Measurements from ENCODE around the gene FASTKD1. TPM values are rescaled to one million over a fixed set of nuclear protein-coding genes. Genes with fewer than 3 reads are reported as not detected.
A peak's percentile ranks its signal among the peaks of the same experiment; 100 is the strongest.
"Not testable (repeated sequence)": the region's sequence is repeated elsewhere in the genome, so short reads cannot be mapped to it uniquely, and the experiment has no call there.

The FASTKD1 gene
- total RNA-seq, 4 donors from 2014 or later, result 4.1 to 9.7 (median 6.6) TPM

GRCh38 chr2:169573974-169574299 is 272 bp upstream of the FASTKD1 start:
- no peak for DNase-seq (ENCODE audit: low spot score in 2 of 2)
- intact Hi-C loops (cut with DNase I; ENCODE audit: low total_unique reads), result no loop called here
- H3K4me3 ChIP-seq (ENCODE audit: low read depth, poor library complexity, severe bottlenecking), result peak overlapping the region; percentile 51
- 31 to 34% methylated on average over 6 of the region's 6 CpGs for WGBS, 2 donors
- no peak for TF ChIP-seq POLR2A (IDR thresholded peaks at IDR 0.05)
- TF ChIP-seq CTCF (IDR thresholded peaks at IDR 0.05), result no peak

GRCh38 chr2:169572821-169573159 is 875 bp downstream of the FASTKD1 start:
- intact Hi-C loops (cut with DNase I; ENCODE audit: low total_unique reads), result no loop called here
- peak overlapping the region; percentile 51 for H3K4me3 ChIP-seq (ENCODE audit: low read depth, poor library complexity, severe bottlenecking)
- WGBS, 2 donors, result 25 to 27% methylated on average over 2 of the region's 2 CpGs
- DNase-seq (ENCODE audit: low spot score in 2 of 2), result no peak
- TF ChIP-seq POLR2A (IDR thresholded peaks at IDR 0.05), result no peak
- TF ChIP-seq CTCF (IDR thresholded peaks at IDR 0.05), result no peak

GRCh38 chr2:169572189-169572588 is 1.5 kb downstream of the FASTKD1 start:
- intact Hi-C loops (cut with DNase I; ENCODE audit: low total_unique reads), result no loop called here
- no peak for DNase-seq (ENCODE audit: low spot score in 2 of 2)
- no peak for TF ChIP-seq POLR2A (IDR thresholded peaks at IDR 0.05)
- no peak for TF ChIP-seq CTCF (IDR thresholded peaks at IDR 0.05)
- H3K4me3 ChIP-seq (ENCODE audit: low read depth, poor library complexity, severe bottlenecking), result no peak overlapping the region
- WGBS, 2 donors, result 73 to 78% methylated on average over 1 of the region's 1 CpG

- intact Hi-C loops (cut with DNase I; ENCODE audit: low total_unique reads), result no loop called here
- TF ChIP-seq CTCF (IDR thresholded peaks at IDR 0.05), result no peak
- no peak for TF ChIP-seq POLR2A (IDR thresholded peaks at IDR 0.05)
- H3K4me3 ChIP-seq (ENCODE audit: low read depth, poor library complexity, severe bottlenecking), result no peak overlapping the region
- WGBS, 2 donors, result 93 to 96% methylated on average over 3 of the region's 3 CpGs
- no peak for DNase-seq (ENCODE audit: low spot score in 2 of 2)
Measured at GRCh38 chr2:169571571-169571970, 2.1 kb downstream of the FASTKD1 start.

- intact Hi-C loops (cut with DNase I; ENCODE audit: low total_unique reads); DNase-seq (ENCODE audit: low spot score in 2 of 2); H3K4me3 ChIP-seq (ENCODE audit: low read depth, poor library complexity, severe bottlenecking): not testable (repeated sequence)
- WGBS, 2 donors, result 92 to 93% methylated on average over 4 of the region's 4 CpGs
Measured at GRCh38 chr2:169570752-169571151, 2.9 kb downstream of the FASTKD1 start.

- no peak for DNase-seq (ENCODE audit: low spot score in 2 of 2)
- 83 to 97% methylated on average over 2 of the region's 2 CpGs for WGBS, 2 donors
- no peak overlapping the region for H3K4me3 ChIP-seq (ENCODE audit: low read depth, poor library complexity, severe bottlenecking)
- intact Hi-C loops (cut with DNase I; ENCODE audit: low total_unique reads), result no loop called here
- no peak for TF ChIP-seq CTCF (IDR thresholded peaks at IDR 0.05)
Measured at GRCh38 chr2:169569948-169570347, 3.7 kb downstream of the FASTKD1 start.

All from lower leg skin (tissue), 4 donors.